Glutamatergic neuron (in vitro differentiated cells): ENCODE measurements around the gene GABRG3. TPM values are rescaled to one million over a fixed set of nuclear protein-coding genes. Genes with fewer than 3 reads are reported as not detected.

Experiments
- DNase-seq: peaks from one replicate; pipeline ENCODE4 v3.0.0; 2022
- H3K27ac Mint-ChIP-seq: one replicate; pipeline ENCODE4 v1.8.0; 2020; ENCODE audit warnings: mild to moderate bottlenecking, mixed read lengths, inconsistent platforms; ENCODE audit not compliant: unreplicated experiment
- H3K27me3 Mint-ChIP-seq: one replicate; pipeline ENCODE4 v1.8.0; 2020; ENCODE audit warnings: mild to moderate bottlenecking, moderate library complexity, mixed read lengths, inconsistent platforms; ENCODE audit not compliant: unreplicated experiment
- H3K36me3 Mint-ChIP-seq: one replicate; pipeline ENCODE4 v1.8.0; 2020; ENCODE audit warnings: mild to moderate bottlenecking, mixed read lengths, inconsistent platforms; ENCODE audit not compliant: unreplicated experiment
- H3K4me1 Mint-ChIP-seq: one replicate; pipeline ENCODE4 v1.8.0; 2020; ENCODE audit warnings: mild to moderate bottlenecking, low read depth, mixed read lengths, inconsistent platforms; ENCODE audit not compliant: unreplicated experiment
- H3K4me3 Mint-ChIP-seq: one replicate; pipeline ENCODE4 v1.8.0; 2020; ENCODE audit warnings: mild to moderate bottlenecking, mixed read lengths, inconsistent platforms; ENCODE audit not compliant: unreplicated experiment
- H3K9me3 Mint-ChIP-seq: one replicate; pipeline ENCODE4 v1.8.0; 2020; ENCODE audit warnings: mild to moderate bottlenecking, moderate library complexity, mixed read lengths, inconsistent platforms; ENCODE audit not compliant: unreplicated experiment
- CTCF ChIP-seq: fragments of 200-600 bp; sonication (generic); IDR thresholded peaks from one replicate; pipeline ENCODE4 v1.5.0; 2021; ENCODE audit not compliant: partially characterized antibody, unreplicated experiment
- total RNA-seq: library from RNA; stranded (reverse); fragmentation: NEBNext Ultra II Directional; extraction: Animal tissue kit (Norgen Biotek cat#: 25700); gene quantifications from one replicate; pipeline ENCODE4 v1.2.1, GENCODE V29; 2021; ENCODE audit not compliant: unreplicated experiment

GABRG3 gene
- total RNA-seq, 1 donor from 2014 or later = 1.3 TPM

GRCh38 chr15:27448234-27448633 is 477.3 kb downstream of the GABRG3 start:
- peaks cover 5% of the 10 kb centered on the region for H3K27me3 Mint-ChIP-seq
- DNase-seq = no peak
- no peak overlapping the region for H3K27ac Mint-ChIP-seq
- H3K4me3 Mint-ChIP-seq = no peak overlapping the region
- no peaks in the 10 kb centered on the region for H3K4me1 Mint-ChIP-seq
- no peaks in the 10 kb centered on the region for H3K9me3 Mint-ChIP-seq
- H3K36me3 Mint-ChIP-seq = no peaks in the 10 kb centered on the region
- TF ChIP-seq CTCF = no peak

- H3K4me1 Mint-ChIP-seq = no peaks in the 10 kb centered on the region
- H3K27ac Mint-ChIP-seq = no peak overlapping the region
- no peaks in the 10 kb centered on the region for H3K36me3 Mint-ChIP-seq
- H3K27me3 Mint-ChIP-seq = peaks cover 5% of the 10 kb centered on the region
- TF ChIP-seq CTCF = no peak
- no peak overlapping the region for H3K4me3 Mint-ChIP-seq
- H3K9me3 Mint-ChIP-seq = no peaks in the 10 kb centered on the region
- DNase-seq = no peak
Measured at GRCh38 chr15:27448986-27449385, 478.0 kb downstream of the GABRG3 start.

GRCh38 chr15:27449941-27450340 is 479.0 kb downstream of the GABRG3 start:
- no peaks in the 10 kb centered on the region for H3K9me3 Mint-ChIP-seq
- H3K4me1 Mint-ChIP-seq = no peaks in the 10 kb centered on the region
- TF ChIP-seq CTCF = no peak
- H3K4me3 Mint-ChIP-seq = no peak overlapping the region
- no peak for DNase-seq
- no peak overlapping the region for H3K27ac Mint-ChIP-seq
- H3K36me3 Mint-ChIP-seq = no peaks in the 10 kb centered on the region
- H3K27me3 Mint-ChIP-seq = peaks cover 5% of the 10 kb centered on the region

GRCh38 chr15:27454281-27455075 is 483.5 kb downstream of the GABRG3 start:
- DNase-seq = no peak
- Mint-ChIP-seq H3K36me3 (no peaks in the 10 kb centered on the region), H3K9me3 (peaks cover 7% of the 10 kb centered on the region), H3K4me1 (peaks cover 18% of the 10 kb centered on the region), H3K27ac (no peak overlapping the region), H3K4me3 (no peak overlapping the region), H3K27me3 (peaks cover 9% of the 10 kb centered on the region)
- TF ChIP-seq CTCF = no peak

- H3K27ac Mint-ChIP-seq = no peak overlapping the region
- H3K36me3 Mint-ChIP-seq = no peaks in the 10 kb centered on the region
- H3K9me3 Mint-ChIP-seq = peaks cover 8% of the 10 kb centered on the region
- no peak for TF ChIP-seq CTCF
- no peak overlapping the region for H3K4me3 Mint-ChIP-seq
- DNase-seq = no peak
- H3K4me1 Mint-ChIP-seq = peaks cover 18% of the 10 kb centered on the region
- H3K27me3 Mint-ChIP-seq = peaks cover 9% of the 10 kb centered on the region
Measured at GRCh38 chr15:27456807-27457206, 485.8 kb downstream of the GABRG3 start.
